K562 treated with DMSO at 1 percent for 4 hours (cell line): ENCODE data around the gene DTX1. TPM values are rescaled to one million over a fixed set of nuclear protein-coding genes. Genes with fewer than 3 reads are reported as not detected.

Experiments
- total RNA-seq: library from RNA; unstranded; fragments of 300-600 nt; gene quantifications from 2 replicates; pipeline ENCODE4 v1.2.3, GENCODE V29; 2022; ENCODE audit not compliant: insufficient read depth

The DTX1 gene
- total RNA-seq, result not detected in 2 replicates

DNA sequence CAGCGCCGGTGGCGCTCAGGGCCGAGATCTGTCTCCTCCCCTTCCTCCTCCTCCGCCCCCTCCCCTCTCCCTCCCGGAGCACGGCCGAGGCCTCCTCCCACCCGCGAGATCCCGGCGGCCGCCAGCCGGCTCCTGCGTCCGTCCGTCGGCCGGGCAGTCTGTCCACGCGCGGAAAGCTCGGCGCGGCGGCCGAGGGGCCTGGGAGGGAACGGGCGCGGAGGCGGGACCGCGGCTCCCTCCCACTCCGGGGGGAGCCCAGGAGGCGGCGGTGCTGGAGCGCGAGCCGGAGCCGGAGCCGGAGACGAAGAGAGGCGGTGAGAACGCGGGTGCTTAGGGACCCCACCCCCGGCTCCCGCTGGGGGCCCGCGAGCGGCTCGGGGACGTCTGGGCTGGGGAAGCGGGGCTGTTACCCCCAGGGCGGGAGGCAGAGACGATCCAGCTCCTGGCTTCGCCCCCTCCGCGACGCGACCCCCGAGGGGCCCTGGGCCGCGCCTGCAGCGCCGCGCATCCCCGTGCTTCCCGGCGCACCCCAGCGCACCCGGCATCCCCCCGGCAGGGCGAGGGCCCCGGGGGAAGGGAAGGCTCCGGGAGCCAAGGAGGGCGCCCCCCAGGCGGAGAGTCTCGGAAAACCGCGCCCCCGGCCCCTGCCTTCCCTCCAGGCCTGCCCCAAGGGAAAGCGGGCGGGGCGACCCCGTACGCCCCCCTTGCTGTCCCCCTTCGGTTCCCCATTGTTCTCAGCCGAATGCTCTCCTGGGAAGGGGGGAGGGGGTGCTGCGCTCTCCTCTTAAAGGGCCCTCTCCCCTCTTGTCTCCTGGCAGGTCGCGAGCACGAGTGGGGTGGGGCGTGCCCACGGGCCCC is at the start of gene DTX1:
TSS of gene DTX1 (plus strand) at position 100 of the 858 bp plus-strand sequence. CDS start 1,463 bp downstream, outside the sequence.

GRCh38 chr12:113135178-113136127 is 78.9 kb downstream of the DTX1 start, which contains the start of gene RASAL1:
Gene RASAL1, minus strand, starts transcription at chr12:113135761. Its CDS starts 299 bp downstream, at chr12:113135462.

Other genes starting within 250 kb of the DTX1 start
- not detected in 2 replicates for gene OAS1, start 149.8 kb upstream of the DTX1 start, total RNA-seq
- 6.3 and 11.4 TPM in 2 replicates for gene OAS3, start 118.3 kb upstream of the DTX1 start, total RNA-seq
- gene OAS2, start 78.2 kb upstream of the DTX1 start, total RNA-seq, result not detected in 2 replicates
- gene RASAL1, start 79.0 kb downstream of the DTX1 start, total RNA-seq, result not detected in 2 replicates
- gene CFAP73, start 93.0 kb downstream of the DTX1 start, total RNA-seq, result 0.47 TPM in 1 of 2 replicates, not detected in the other
- 70.7 and 79.5 TPM in 2 replicates for gene DDX54, start 128.7 kb downstream of the DTX1 start, total RNA-seq
- 27.0 and 29.0 TPM in 2 replicates for gene RITA1, start 129.0 kb downstream of the DTX1 start, total RNA-seq
- 25.6 and 35.8 TPM in 2 replicates for gene TPCN1, start 164.7 kb downstream of the DTX1 start, total RNA-seq